GM19467 (cell line): ENCODE data around the gene EHMT1.

Experiments
- ATAC-seq: cut with Tn5 transposase; IDR thresholded peaks from one replicate; pipeline ENCODE4 v1.9.1; 2021; ENCODE audit warnings: mild to moderate bottlenecking, moderate library complexity; ENCODE audit not compliant: unreplicated experiment

The EHMT1 gene

GRCh38 chr9:137690930-137691645, 72.3 kb downstream of the EHMT1 start:
- no peak for ATAC-seq

GRCh38 chr9:137691646-137692351, 73.0 kb downstream of the EHMT1 start:
- ATAC-seq = no peak

- ATAC-seq = no peak
These were observed 75.6 kb downstream of the EHMT1 start for GRCh38 chr9:137694236-137694959.

- no peak for ATAC-seq
These were observed 76.4 kb downstream of the EHMT1 start for GRCh38 chr9:137694962-137695875.

GRCh38 chr9:137696136-137696925, 77.5 kb downstream of the EHMT1 start:
- no peak for ATAC-seq

GRCh38 chr9:137697193-137697592, 78.4 kb downstream of the EHMT1 start:
- ATAC-seq = no peak

- no peak for ATAC-seq
These were observed 79.0 kb downstream of the EHMT1 start for GRCh38 chr9:137697832-137698231.

- ATAC-seq = no peak
These were observed 82.1 kb downstream of the EHMT1 start for GRCh38 chr9:137700911-137701310.

GRCh38 chr9:137702615-137703379, 84.0 kb downstream of the EHMT1 start:
- ATAC-seq = no peak

GRCh38 chr9:137703842-137704508, 85.2 kb downstream of the EHMT1 start:
- ATAC-seq = no peak

- ATAC-seq = peak; percentile 64
These were observed 86.6 kb downstream of the EHMT1 start for GRCh38 chr9:137705443-137705863.

- peak; percentile 36 for ATAC-seq
These were observed 87.1 kb downstream of the EHMT1 start for GRCh38 chr9:137705906-137706305.

- no peak for ATAC-seq
These were observed 88.6 kb downstream of the EHMT1 start for GRCh38 chr9:137707361-137707760.

GRCh38 chr9:137708590-137709284, 89.9 kb downstream of the EHMT1 start:
- no peak for ATAC-seq

- ATAC-seq = no peak
These were observed 90.8 kb downstream of the EHMT1 start for GRCh38 chr9:137709411-137710101.

- ATAC-seq = no peak
These were observed 91.9 kb downstream of the EHMT1 start for GRCh38 chr9:137710704-137711103.

GRCh38 chr9:137711678-137712105, 92.9 kb downstream of the EHMT1 start:
- ATAC-seq = no peak
